Measurements from ENCODE around the gene PSMA6. TPM values are rescaled to one million over a fixed set of nuclear protein-coding genes. Genes with fewer than 3 reads are reported as not detected.

Gene PSMA6
- total and polyA plus RNA-seq, 2 of the 13 experiments (the other 11 are each of a cell fraction or from before 2014, with no cell fraction given), result 525 to 1,109 TPM

GRCh38 chr14:35366056-35366451 is 73.9 kb downstream of the PSMA6 start (continued):
- TF ChIP-seq EED (CRISPR knock-in tag; IDR thresholded peaks at IDR 0.05) (no peak), ZMYM4 (CRISPR knock-in tag; IDR thresholded peaks at IDR 0.05) (no peak), CEBPB (IDR thresholded peaks at IDR 0.05; ENCODE audit: borderline replicate concordance, low read depth, low read length) (no peak), SAP130 (CRISPR knock-in tag; IDR thresholded peaks at IDR 0.05; ENCODE audit: low read depth) (no peak), SNAPC4 (CRISPR knock-in tag; IDR thresholded peaks at IDR 0.05) (no peak), ZNF34 (CRISPR knock-in tag; IDR thresholded peaks at IDR 0.05; ENCODE audit: borderline replicate concordance) (no peak), ETV6 (CRISPR knock-in tag; conservative IDR thresholded peaks at IDR 0.05) (no peak), RORA (CRISPR knock-in tag; IDR thresholded peaks at IDR 0.05) (no peak), ZBTB26 (CRISPR knock-in tag; IDR thresholded peaks at IDR 0.05; ENCODE audit: borderline replicate concordance) (no peak), ZBED4 (CRISPR knock-in tag; IDR thresholded peaks at IDR 0.05; ENCODE audit: borderline replicate concordance) (no peak), ZBTB38 (CRISPR knock-in tag; IDR thresholded peaks at IDR 0.05) (peak; percentile 7; the same call in 1 of the 2 replicates), TEAD2 (CRISPR knock-in tag; IDR thresholded peaks at IDR 0.05) (no peak), ZFAT (CRISPR knock-in tag; conservative IDR thresholded peaks at IDR 0.05) (no peak), ZNF556 (CRISPR knock-in tag; IDR thresholded peaks at IDR 0.05; ENCODE audit: borderline replicate concordance) (no peak), ZNF564 (CRISPR knock-in tag; IDR thresholded peaks at IDR 0.05) (no peak), HOXA3 (CRISPR knock-in tag; IDR thresholded peaks at IDR 0.05) (peak; percentile 32; the same call in 1 of the 2 replicates)
- TF ChIP-seq, protein P1, sequence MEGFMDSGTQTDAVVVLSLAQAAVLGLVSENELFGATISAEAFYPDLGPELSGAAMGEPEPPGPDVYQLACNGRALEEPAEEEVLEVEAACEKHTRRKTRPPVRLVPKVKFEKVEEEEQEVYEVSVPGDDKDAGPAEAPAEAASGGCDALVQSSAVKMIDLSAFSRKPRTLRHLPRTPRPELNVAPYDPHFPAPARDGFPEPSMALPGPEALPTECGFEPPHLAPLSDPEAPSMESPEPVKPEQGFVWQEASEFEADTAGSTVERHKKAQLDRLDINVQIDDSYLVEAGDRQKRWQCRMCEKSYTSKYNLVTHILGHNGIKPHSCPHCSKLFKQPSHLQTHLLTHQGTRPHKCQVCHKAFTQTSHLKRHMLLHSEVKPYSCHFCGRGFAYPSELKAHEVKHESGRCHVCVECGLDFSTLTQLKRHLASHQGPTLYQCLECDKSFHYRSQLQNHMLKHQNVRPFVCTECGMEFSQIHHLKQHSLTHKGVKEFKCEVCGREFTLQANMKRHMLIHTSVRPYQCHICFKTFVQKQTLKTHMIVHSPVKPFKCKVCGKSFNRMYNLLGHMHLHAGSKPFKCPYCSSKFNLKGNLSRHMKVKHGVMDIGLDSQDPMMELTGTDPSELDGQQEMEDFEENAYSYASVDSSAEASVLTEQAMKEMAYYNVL (CRISPR knock-in tag; IDR thresholded peaks at IDR 0.05; ENCODE audit: borderline replicate concordance), result no peak
- TF ChIP-seq, protein P2, sequence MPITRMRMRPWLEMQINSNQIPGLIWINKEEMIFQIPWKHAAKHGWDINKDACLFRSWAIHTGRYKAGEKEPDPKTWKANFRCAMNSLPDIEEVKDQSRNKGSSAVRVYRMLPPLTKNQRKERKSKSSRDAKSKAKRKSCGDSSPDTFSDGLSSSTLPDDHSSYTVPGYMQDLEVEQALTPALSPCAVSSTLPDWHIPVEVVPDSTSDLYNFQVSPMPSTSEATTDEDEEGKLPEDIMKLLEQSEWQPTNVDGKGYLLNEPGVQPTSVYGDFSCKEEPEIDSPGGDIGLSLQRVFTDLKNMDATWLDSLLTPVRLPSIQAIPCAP (CRISPR knock-in tag; IDR thresholded peaks at IDR 0.05; ENCODE audit: low read depth), result no peak
